Aorta (tissue), 5 donors: ENCODE data around the gene NLRP9. TPM values are rescaled to one million over a fixed set of nuclear protein-coding genes. Genes with fewer than 3 reads are reported as not detected.
"Not testable (repeated sequence)": the region's sequence is repeated elsewhere in the genome, so short reads cannot be mapped to it uniquely, and the experiment has no call there.

Experiments used
- ATAC-seq: fragments of 200-7000 bp; cut with Tn5 transposase; one replicate; pipeline ENCODE4 v1.9.1; 2022; ENCODE audit warnings: moderate library complexity; ENCODE audit not compliant: low FRiP score
- DNase-seq, 2 donors: peaks; one replicate each; pipeline ENCODE4 v3.0.0-alpha.2; 2020
- H3K27ac ChIP-seq, 2 donors: one replicate each; pipeline ENCODE4 v1.5.1; 2013; ENCODE audit warnings: low read length in 2 of 2, mild to moderate bottlenecking in 2 of 2, moderate library complexity in 2 of 2, control low read depth in 1 of 2, inconsistent platforms in 1 of 2, low read depth in 1 of 2
- H3K27me3 ChIP-seq, 2 donors: one replicate each; pipeline ENCODE4 v1.6.1; 2013; ENCODE audit warnings: control low read depth in 1 of 2, low read length in 1 of 2, mild to moderate bottlenecking in 1 of 2, moderate library complexity in 1 of 2; ENCODE audit not compliant: insufficient read depth in 2 of 2, control insufficient read depth in 1 of 2
- H3K36me3 ChIP-seq, 2 donors: one replicate each; pipeline ENCODE4 v1.6.1; 2013; ENCODE audit warnings: control low read depth in 1 of 2, low read length in 1 of 2, mild to moderate bottlenecking in 1 of 2; ENCODE audit not compliant: insufficient read depth in 2 of 2, control insufficient read depth in 1 of 2
- H3K4me1 ChIP-seq, 2 donors: one replicate each; pipeline ENCODE4 v1.6.1; 2013; ENCODE audit warnings: low read length in 2 of 2, control low read depth in 1 of 2, mild to moderate bottlenecking in 1 of 2, moderate library complexity in 1 of 2; ENCODE audit not compliant: insufficient read depth in 2 of 2, control insufficient read depth in 1 of 2
- H3K4me3 ChIP-seq, 2 donors: one replicate each; pipeline ENCODE4 v1.5.1; 2013; ENCODE audit warnings: low read length in 2 of 2, control low read depth in 1 of 2, mild to moderate bottlenecking in 1 of 2
- H3K9me3 ChIP-seq: one replicate; pipeline ENCODE4 v1.6.1; 2013; ENCODE audit warnings: mild to moderate bottlenecking, low read length; ENCODE audit not compliant: control insufficient read depth
- WGBS, 2 donors: extraction: QIAGEN DNeasy Blood & Tissue Kit; methylation state at CpG; one replicate each; pipeline ENCODE4 v1.1.7; 2013; 5-methylcytosine and 5-hydroxymethylcytosine counted together
- intact Hi-C, 2 donors: fragments of 100-400 bp; cut with DNase I; formaldehyde crosslinking; loops; one replicate each; pipeline versions ENCODE4 v1.14.2 to v1.15.0; 2022
- long read RNA-seq, 2 donors: library from polyadenylated mRNA; unstranded; transcript quantifications; one replicate each; pipeline ENCODE4 v2.0.0, GENCODE V29; 2020 to 2021
- polyA plus RNA-seq, 2 donors: library from polyadenylated mRNA; stranded (reverse); fragments of 200-250 nt; gene quantifications; one replicate each; pipeline ENCODE4 v1.2.3, GENCODE V29; 2013
- total RNA-seq, 2 donors: library from RNA; stranded (reverse); fragmentation: NEBNext Ultra II Directional; extraction: Animal tissue kit (Norgen Biotek cat#: 25700); gene quantifications; one replicate each; pipeline ENCODE4 v1.2.1, GENCODE V29; 2021
- donor health status: healthy with polysubstance abuse.
- donor health status: Bipolar disorder and iron deficiency.
- donor health status: DM: no; HTN: no; CAD: no.
- donor health status: DM: no; HTN: no; CAD: no.
- donor health status: DM: yes; HTN: yes; CAD: no.

The NLRP9 gene
- not detected for total RNA-seq
- polyA plus RNA-seq, result not detected
- long read RNA-seq, donor 1, partial matches to known transcripts, result 0 of 1 reads
- long read RNA-seq, donor 1, other reads (novel, unspliced or antisense), result 1 of 1 reads
- long read RNA-seq, donor 2, partial matches to known transcripts, result 0 of 1 reads
- long read RNA-seq, donor 2, other reads (novel, unspliced or antisense), result 1 of 1 reads

DNA sequence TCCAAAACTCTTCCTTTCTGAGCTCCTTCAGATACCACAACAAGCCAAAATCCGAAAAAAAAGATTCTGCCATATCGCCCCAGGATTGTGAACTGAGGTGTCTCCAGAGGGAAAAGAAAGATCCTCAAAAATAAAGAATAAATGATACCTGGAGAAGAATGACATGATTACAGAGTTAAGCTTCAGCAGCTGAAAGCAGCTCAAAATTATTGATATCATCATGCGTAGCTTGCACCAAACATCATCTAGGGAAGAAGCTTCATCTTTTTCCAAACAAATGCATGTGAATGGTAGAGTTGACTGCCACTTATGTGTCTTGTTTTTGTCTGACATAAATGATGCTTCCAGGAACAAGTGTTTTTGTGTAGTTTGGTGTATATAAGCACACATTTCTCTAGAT, at the start of gene NLRP9:
Gene NLRP9 (minus strand): TSS at position 101 of the 400 bp plus-strand sequence. CDS start 28 bp downstream, at position 73.
- intact Hi-C loops, result no loop called here

DNA sequence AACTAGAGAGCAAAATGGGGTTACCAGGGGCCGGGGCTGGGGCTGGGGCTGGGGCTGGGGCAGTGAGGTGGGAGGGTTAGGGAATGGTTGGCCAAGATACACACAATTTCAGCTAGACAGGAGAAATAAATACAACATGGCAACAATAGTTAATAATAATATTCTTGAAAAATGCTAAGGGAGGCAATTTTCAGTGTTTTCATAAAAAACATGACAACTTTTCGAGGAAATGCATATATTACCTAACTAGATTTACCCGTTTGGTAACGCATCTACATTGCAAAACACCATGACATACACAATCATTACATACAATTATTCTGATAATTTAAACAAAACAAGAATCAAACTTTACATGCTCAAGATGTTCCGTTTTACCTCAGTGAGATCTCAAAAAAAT, 42.9 kb upstream of the NLRP9 start:
- H3K36me3 ChIP-seq, result no peaks in the 10 kb centered on the region
- no peak overlapping the region for H3K4me3 ChIP-seq
- no peaks in the 10 kb centered on the region for H3K4me1 ChIP-seq
- ATAC-seq (no peak), DNase-seq (no peak)
- peaks cover 1% of the 10 kb centered on the region for H3K9me3 ChIP-seq
- intact Hi-C loops, result no loop called here
- WGBS, 2 donors, result 77 to 78% methylated on average over 5 of the region's 5 CpGs
- no peak overlapping the region for H3K27ac ChIP-seq
- peaks cover 0 to 1% of the 10 kb centered on the region in 2 donors for H3K27me3 ChIP-seq

More for the DNA sequence above, at the start of gene NLRP9:
- WGBS, 2 donors, result 83 to 92% methylated on average over 3 of the region's 3 CpGs
- H3K9me3 ChIP-seq, result no peaks in the 10 kb centered on the region
- H3K27ac ChIP-seq, result no peak within 1 kb of the TSS
- DNase-seq (no peak), ATAC-seq (no peak)
- no peaks in the 10 kb centered on the region for H3K4me1 ChIP-seq
- no peaks in the 10 kb centered on the region for H3K36me3 ChIP-seq
- no peaks in the 10 kb centered on the region for H3K27me3 ChIP-seq
- H3K4me3 ChIP-seq, result no peak within 1 kb of the TSS

DNA sequence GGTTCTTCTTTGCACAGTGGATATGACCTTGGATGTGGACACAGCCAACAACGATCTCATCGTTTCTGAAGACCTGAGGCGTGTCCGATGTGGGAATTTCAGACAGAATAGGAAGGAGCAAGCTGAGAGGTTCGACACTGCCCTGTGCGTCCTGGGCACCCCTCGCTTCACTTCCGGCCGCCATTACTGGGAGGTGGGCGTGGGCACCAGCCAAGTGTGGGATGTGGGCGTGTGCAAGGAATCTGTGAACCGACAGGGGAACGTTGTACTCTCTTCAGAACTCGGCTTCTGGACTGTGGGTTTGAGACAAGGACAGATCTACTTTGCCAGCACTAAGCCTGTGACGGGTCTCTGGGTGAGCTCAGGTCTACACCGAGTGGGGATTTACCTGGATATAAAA, 40.1 kb upstream of the NLRP9 start:
- Histone ChIP-seq H3K4me3 (no peak overlapping the region), H3K27ac (no peak overlapping the region), H3K27me3 (peaks cover 0 to 1% of the 10 kb centered on the region in 2 donors), H3K36me3 (no peaks in the 10 kb centered on the region), H3K9me3 (no peaks in the 10 kb centered on the region), H3K4me1 (no peaks in the 10 kb centered on the region)
- ATAC-seq (no peak), DNase-seq (no peak)
- intact Hi-C loops, result no loop called here
- 78 to 82% methylated on average over 16 of the region's 16 CpGs for WGBS, 2 donors

DNA sequence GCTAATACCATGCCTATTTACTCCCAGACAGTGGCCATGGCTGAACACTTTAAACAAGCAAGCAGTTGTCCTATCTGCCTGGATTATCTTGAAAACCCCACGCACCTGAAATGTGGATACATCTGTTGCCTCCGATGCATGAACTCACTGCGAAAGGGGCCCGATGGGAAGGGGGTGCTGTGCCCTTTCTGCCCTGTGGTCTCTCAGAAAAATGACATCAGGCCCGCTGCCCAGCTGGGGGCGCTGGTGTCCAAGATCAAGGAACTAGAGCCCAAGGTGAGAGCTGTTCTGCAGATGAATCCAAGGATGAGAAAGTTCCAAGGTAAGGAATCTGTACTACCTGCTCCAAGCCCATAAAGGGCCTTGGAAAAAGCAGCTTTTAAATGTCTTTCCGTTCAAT, 39.3 kb upstream of the NLRP9 start:
- WGBS, 2 donors, result 27% methylated on average over 7 of the region's 7 CpGs

DNA sequence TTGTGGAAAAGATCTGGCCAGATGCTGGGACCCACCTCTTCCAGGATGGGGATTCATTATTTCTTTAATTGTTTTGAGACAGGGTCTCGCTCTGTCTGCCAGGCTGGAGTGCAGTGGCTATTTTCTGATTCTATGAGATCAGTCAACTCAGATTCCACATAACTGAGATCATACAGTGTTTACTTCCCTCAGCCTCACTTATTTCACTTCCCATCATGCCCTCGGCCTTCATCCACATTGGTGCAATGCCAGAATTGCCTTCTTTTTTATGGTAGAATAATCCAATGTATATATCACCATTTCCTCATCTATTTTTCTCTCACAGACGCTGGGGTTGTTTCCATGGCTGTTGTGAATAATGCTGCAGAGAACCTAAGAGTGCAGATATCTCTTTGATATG, 31.4 kb upstream of the NLRP9 start:
- H3K4me1 ChIP-seq, H3K4me3 ChIP-seq, H3K27ac ChIP-seq, intact Hi-C loops, ATAC-seq, H3K27me3 ChIP-seq, H3K36me3 ChIP-seq, H3K9me3 ChIP-seq, DNase-seq: not testable (repeated sequence)
- WGBS, 2 donors, result 28 to 49% methylated on average over 2 of the region's 3 CpGs

More for the DNA sequence above, 39.3 kb upstream of the NLRP9 start:
- Histone ChIP-seq H3K9me3 (no peaks in the 10 kb centered on the region), H3K27ac (no peak overlapping the region), H3K27me3 (peaks cover 0 to 1% of the 10 kb centered on the region in 2 donors), H3K4me3 (no peak overlapping the region), H3K4me1 (no peaks in the 10 kb centered on the region), H3K36me3 (no peaks in the 10 kb centered on the region)
- ATAC-seq (no peak), DNase-seq (no peak)
- intact Hi-C loops, result no loop called here

DNA sequence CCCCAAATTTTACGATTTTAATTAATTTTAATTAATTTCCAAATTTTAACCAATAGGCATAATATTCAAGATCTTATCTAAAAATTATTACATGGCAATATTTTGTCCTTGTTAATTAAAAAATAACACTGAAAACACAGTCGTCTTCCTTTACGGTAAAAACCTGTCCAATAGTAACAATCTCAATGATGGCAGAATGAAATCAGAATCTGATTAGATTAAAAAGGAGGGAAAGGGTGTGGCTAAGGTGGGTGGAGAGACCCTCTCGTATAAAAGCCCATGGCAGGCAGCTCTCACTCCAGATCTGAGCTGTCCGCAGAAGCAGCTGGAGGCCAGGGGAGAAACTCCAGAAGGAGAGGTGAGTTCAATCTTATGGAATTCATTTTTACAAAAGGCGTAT, 30.6 kb upstream of the NLRP9 start, which contains the start of gene RFPL4AL1:
Gene RFPL4AL1 (plus strand): TSS at position 301 of the 400 bp plus-strand sequence. CDS start 2,687 bp downstream, outside the sequence.
- WGBS, 2 donors, result 77 to 80% methylated on average over 5 of the region's 6 CpGs
- ATAC-seq, H3K27ac ChIP-seq, H3K27me3 ChIP-seq, intact Hi-C loops, H3K4me3 ChIP-seq, H3K4me1 ChIP-seq, H3K36me3 ChIP-seq, DNase-seq, H3K9me3 ChIP-seq: not testable (repeated sequence)

DNA sequence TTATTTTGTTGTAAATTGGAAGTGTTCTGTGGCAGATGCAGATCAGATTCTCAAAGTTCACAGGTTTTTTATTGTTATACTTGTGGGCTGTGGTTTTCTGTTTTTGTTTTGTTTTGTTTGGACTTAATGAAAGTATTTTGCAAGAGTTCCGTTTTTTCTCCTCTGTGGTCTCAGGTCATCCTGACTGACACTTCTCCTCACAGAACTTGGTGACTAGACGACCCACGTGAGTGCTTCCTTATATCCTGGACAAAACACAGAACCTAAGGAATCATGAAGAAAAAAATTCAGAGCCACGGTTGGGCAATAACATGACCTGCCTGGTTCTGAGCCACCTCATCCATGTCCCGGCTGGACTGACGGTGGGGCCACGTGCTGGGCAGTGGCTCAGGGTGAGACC, 28.3 kb upstream of the NLRP9 start:
- 64 to 84% methylated on average over 7 of the region's 7 CpGs for WGBS, 2 donors
- intact Hi-C loops, result no loop called here
- no peaks in the 10 kb centered on the region for H3K4me1 ChIP-seq
- ATAC-seq, result no peak
- H3K4me3 ChIP-seq, result no peak overlapping the region
- H3K36me3 ChIP-seq, result no peaks in the 10 kb centered on the region
- no peaks in the 10 kb centered on the region for H3K27me3 ChIP-seq
- H3K9me3 ChIP-seq, result no peaks in the 10 kb centered on the region
- no peak for DNase-seq
- H3K27ac ChIP-seq, result no peak overlapping the region

DNA sequence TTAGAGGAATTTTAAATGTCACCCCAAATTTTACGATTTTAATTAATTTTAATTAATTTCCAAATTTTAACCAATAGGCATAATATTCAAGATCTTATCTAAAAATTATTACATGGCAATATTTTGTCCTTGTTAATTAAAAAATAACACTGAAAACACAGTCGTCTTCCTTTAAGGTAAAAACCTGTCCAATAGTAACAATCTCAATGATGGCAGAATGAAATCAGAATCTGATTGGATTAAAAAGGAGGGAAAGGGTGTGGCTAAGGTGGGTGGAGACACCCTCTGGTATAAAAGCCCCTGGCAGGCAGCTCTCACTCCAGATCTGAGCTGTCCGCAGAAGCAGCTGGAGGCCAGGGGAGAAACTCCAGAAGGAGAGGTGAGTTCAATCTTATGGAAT, 20.6 kb upstream of the NLRP9 start, which contains the start of gene RFPL4A:
Gene RFPL4A (plus strand): TSS at position 301 of the 400 bp plus-strand sequence. CDS start 2,704 bp downstream, outside the sequence.
- H3K4me3 ChIP-seq, H3K27me3 ChIP-seq, H3K36me3 ChIP-seq, H3K9me3 ChIP-seq, intact Hi-C loops, ATAC-seq, DNase-seq, H3K4me1 ChIP-seq, H3K27ac ChIP-seq: not testable (repeated sequence)
- WGBS, 2 donors, result 83 to 94% methylated on average over 2 of the region's 3 CpGs

DNA sequence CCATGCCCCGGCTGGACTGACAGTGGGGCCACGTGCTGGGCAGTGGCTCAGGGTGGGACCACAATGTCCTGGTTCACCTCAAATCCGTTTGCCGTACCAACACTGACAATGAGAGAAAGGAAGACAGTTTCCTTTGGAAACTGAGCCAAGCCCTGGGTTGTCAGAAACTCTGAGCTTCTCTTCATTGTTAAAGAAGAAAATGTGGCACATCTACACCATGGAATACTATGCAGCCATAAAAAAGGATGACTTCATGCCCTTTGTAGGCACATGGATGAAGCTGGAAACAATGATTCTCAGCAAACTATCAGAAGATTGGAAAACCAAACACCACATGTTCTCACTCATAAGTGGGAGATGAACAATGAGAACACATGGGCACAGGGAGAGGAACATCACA, 18.6 kb upstream of the NLRP9 start:
- 71 to 83% methylated on average over 4 of the region's 4 CpGs for WGBS, 2 donors
- H3K36me3 ChIP-seq, H3K27ac ChIP-seq, DNase-seq, ATAC-seq, H3K9me3 ChIP-seq, H3K4me3 ChIP-seq, H3K27me3 ChIP-seq, H3K4me1 ChIP-seq, intact Hi-C loops: not testable (repeated sequence)
